22Rv1 (cell line): ENCODE data around the gene PRMT5.

Source experiments
- ZFX ChIP-seq: fragments of 450-650 bp; IDR thresholded peaks from 2 replicates; pipeline ENCODE4 v1.6.1; 2017; ENCODE audit warnings: antibody characterized with exemption, borderline replicate concordance
- TF ChIP-seq, protein P1 (sequence below): fragments of 450-650 bp; IDR thresholded peaks from 2 replicates; pipeline ENCODE4 v1.5.1; 2017; ENCODE audit warnings: mild to moderate bottlenecking

GRCh38 chr14:22977684-22978486 is 48.7 kb upstream of the PRMT5 start:
- TF ChIP-seq, protein P1, sequence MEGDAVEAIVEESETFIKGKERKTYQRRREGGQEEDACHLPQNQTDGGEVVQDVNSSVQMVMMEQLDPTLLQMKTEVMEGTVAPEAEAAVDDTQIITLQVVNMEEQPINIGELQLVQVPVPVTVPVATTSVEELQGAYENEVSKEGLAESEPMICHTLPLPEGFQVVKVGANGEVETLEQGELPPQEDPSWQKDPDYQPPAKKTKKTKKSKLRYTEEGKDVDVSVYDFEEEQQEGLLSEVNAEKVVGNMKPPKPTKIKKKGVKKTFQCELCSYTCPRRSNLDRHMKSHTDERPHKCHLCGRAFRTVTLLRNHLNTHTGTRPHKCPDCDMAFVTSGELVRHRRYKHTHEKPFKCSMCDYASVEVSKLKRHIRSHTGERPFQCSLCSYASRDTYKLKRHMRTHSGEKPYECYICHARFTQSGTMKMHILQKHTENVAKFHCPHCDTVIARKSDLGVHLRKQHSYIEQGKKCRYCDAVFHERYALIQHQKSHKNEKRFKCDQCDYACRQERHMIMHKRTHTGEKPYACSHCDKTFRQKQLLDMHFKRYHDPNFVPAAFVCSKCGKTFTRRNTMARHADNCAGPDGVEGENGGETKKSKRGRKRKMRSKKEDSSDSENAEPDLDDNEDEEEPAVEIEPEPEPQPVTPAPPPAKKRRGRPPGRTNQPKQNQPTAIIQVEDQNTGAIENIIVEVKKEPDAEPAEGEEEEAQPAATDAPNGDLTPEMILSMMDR = no peak
- no peak for TF ChIP-seq ZFX
